ENCODE results near the gene NTRK3. TPM values are rescaled to one million over a fixed set of nuclear protein-coding genes. Genes with fewer than 3 reads are reported as not detected.

NTRK3 gene
- total and polyA plus RNA-seq, 2 of the 8 experiments (the other 6 are each of a cell fraction or from before 2014, with no cell fraction given): 4.5 to 6.8 TPM

GRCh38 chr15:88115486-88116152 lies 140.9 kb downstream of the NTRK3 start:
- Histone ChIP-seq H3K27me3 (replicated peaks in 1 of 4; ENCODE audit: control insufficient read depth in 3 of 4, extremely low read depth in 1 of 4, insufficient read depth in 3 of 4, low read length in 3 of 4) (no peaks in the 10 kb centered on the region), H4K5ac (ENCODE audit: insufficient read length, low read depth, low read length) (no peak overlapping the region), H2BK20ac (ENCODE audit: low read length) (no peak overlapping the region), H3K36me3 (ENCODE audit: control insufficient read depth in 2 of 4, insufficient read depth in 4 of 4, low read length in 3 of 4) (no peaks in the 10 kb centered on the region), H3K9me3 (ENCODE audit: insufficient read depth in 2 of 2, low read depth in 1 of 2, low read length in 1 of 2) (no peaks in the 10 kb centered on the region), H2AFZ (ENCODE audit: low read length) (no peak overlapping the region), H2BK5ac (ENCODE audit: low read depth, low read length) (no peak overlapping the region), H3K56ac (replicated peaks; ENCODE audit: insufficient read length, low read depth, low read length) (no peak overlapping the region), H3K23me2 (ENCODE audit: low read depth, low read length) (no peaks in the 10 kb centered on the region), H4K8ac (ENCODE audit: extremely low read depth, insufficient read depth, low read length) (peak overlapping the region; percentile 35; the same call in 1 of the 2 replicates), H4K20me1 (replicated peaks in 1 of 2; ENCODE audit: control insufficient read depth in 1 of 2, insufficient read depth in 2 of 2, low read length in 2 of 2) (no peaks in the 10 kb centered on the region), H3K4ac (replicated peaks; ENCODE audit: insufficient read length, low read depth, low read length) (no peak overlapping the region), H2BK120ac (replicated peaks; ENCODE audit: low read depth, low read length) (no peak overlapping the region), H2AK5ac (ENCODE audit: low read depth, low read length) (no peak overlapping the region), H3K18ac (ENCODE audit: extremely low read depth, low read length) (no peak overlapping the region), H3K14ac (ENCODE audit: insufficient read length) (no peak overlapping the region), H3K23ac (ENCODE audit: insufficient read length) (no peak overlapping the region), H3K27ac (ENCODE audit: low read depth, low read length) (no peak overlapping the region), H3K79me2 (ENCODE audit: control insufficient read depth in 1 of 2, insufficient read depth in 2 of 2, low read length in 2 of 2) (no peaks in the 10 kb centered on the region), H4K91ac (replicated peaks; ENCODE audit: insufficient read length, low read length) (no peak overlapping the region), H2BK15ac (ENCODE audit: low read length) (no peak overlapping the region), H2BK12ac (ENCODE audit: low read depth, low read length) (no peak overlapping the region), H3K4me2 (ENCODE audit: insufficient read depth in 1 of 2, low read depth in 2 of 2, low read length in 2 of 2) (no peak overlapping the region), H3K9ac (replicated peaks in 1 of 4; ENCODE audit: extremely low read depth in 1 of 4, low read depth in 3 of 4, low read length in 3 of 4) (no peak overlapping the region), H3K4me3 (ENCODE audit: extremely low read depth in 1 of 4, insufficient read depth in 2 of 4, low read depth in 3 of 4, low read length in 4 of 4) (no peak overlapping the region), H3K79me1 (ENCODE audit: low read depth, low read length) (no peaks in the 10 kb centered on the region), H3K4me1 (replicated peaks in 1 of 4; ENCODE audit: control insufficient read depth in 3 of 4, insufficient read depth in 4 of 4, low read length in 3 of 4) (peaks cover 0 to 2% (median 0%) of the 10 kb centered on the region in 4 experiments; a peak in 1 of 7 replicates)
- no peak for FAIRE-seq
- POLR2A ChIA-PET (ENCODE audit: partially characterized antibody): no interaction called here
- DNase-seq (ENCODE audit: low read depth in 1 of 2, low spot score in 2 of 2): no peak
- no peak for TF ChIP-seq KDM5A (IDR thresholded peaks at IDR 0.05; ENCODE audit: low read length)
- TF ChIP-seq SP2 (IDR thresholded peaks at IDR 0.05; ENCODE audit: low read length): no peak
- no peak for TF ChIP-seq SRF (IDR thresholded peaks at IDR 0.05; ENCODE audit: low read depth, low read length)
- CTCF ChIA-PET (ENCODE audit: partially characterized antibody): interaction anchor here (1.0 kb wide), 1 partner anchor 33 kb away, joined by 3 read pairs; no protein-coding TSS in a partner anchor
- 92% methylated on average over 9 of the region's 12 CpGs; no CpG with 5 or more reads in 1 of the 2 experiments for WGBS, 2 experiments (ENCODE audit: extremely low coverage in 1 of 2, insufficient coverage in 1 of 2, insufficient read length in 1 of 2, insufficient replicate concordance in 2 of 2, low coverage in 1 of 2, low lambda C conversion rate in 2 of 2, missing lambda C conversion rate in 1 of 2)
